Neural cell (in vitro differentiated cells): ENCODE data around the gene PLAAT4. TPM values are rescaled to one million over a fixed set of nuclear protein-coding genes. Genes with fewer than 3 reads are reported as not detected.

Experiments
- H2AFZ ChIP-seq: fragments of 200-600, 300-800 bp; sonication (generic), shearing (Covaris generic); 2 replicates; pipeline ENCODE4 v1.6.0; 2014; ENCODE audit warnings: low read depth, mild to moderate bottlenecking, antibody characterized with exemption, low read length, moderate library complexity
- H3F3A ChIP-seq: fragments of 200-600 bp; shearing (Covaris generic); 2 replicates; pipeline ENCODE4 v1.6.1; 2016; ENCODE audit warnings: mild to moderate bottlenecking, moderate library complexity, mixed read lengths, antibody characterized with exemption, low read length; ENCODE audit not compliant: insufficient read depth, poor library complexity, severe bottlenecking
- H3K27ac ChIP-seq: fragments of 200-600, 300-800 bp; sonication (generic), shearing (Covaris generic); 2 replicates; pipeline ENCODE4 v1.5.1; 2014; ENCODE audit warnings: mild to moderate bottlenecking, low read length, moderate library complexity
- H3K27me3 ChIP-seq: fragments of 300-800, 200-600 bp; sonication (generic), shearing (Covaris generic); 2 replicates; pipeline ENCODE4 v1.6.0; 2014; ENCODE audit warnings: mild to moderate bottlenecking, low read depth, low read length, moderate library complexity; ENCODE audit not compliant: insufficient read depth
- H3K36me3 ChIP-seq: fragments of 300-800, 200-600 bp; sonication (generic), shearing (Covaris generic); 2 replicates; pipeline ENCODE4 v1.5.1; 2014; ENCODE audit warnings: mild to moderate bottlenecking, antibody characterized with exemption, low read length, moderate library complexity; ENCODE audit not compliant: insufficient read depth
- H3K4me2 ChIP-seq: fragments of 300-800, 200-600 bp; sonication (generic), shearing (Covaris generic); 2 replicates; pipeline ENCODE4 v1.6.0; 2014; ENCODE audit warnings: mild to moderate bottlenecking, low read length
- H3K4me3 ChIP-seq: fragments of 300-800, 200-600 bp; sonication (generic), shearing (Covaris generic); 2 replicates; pipeline ENCODE4 v1.5.1; 2014; ENCODE audit warnings: mild to moderate bottlenecking, low read length, moderate library complexity
- H3K79me2 ChIP-seq: fragments of 200-600 bp; shearing (Covaris generic); replicated peaks from 2 replicates; pipeline ENCODE4 v1.6.0; 2014; ENCODE audit warnings: mild to moderate bottlenecking, low read length, moderate library complexity; ENCODE audit not compliant: insufficient read depth
- H3K9ac ChIP-seq: fragments of 300-800, 200-600 bp; sonication (generic), shearing (Covaris generic); 2 replicates; pipeline ENCODE4 v1.6.1; 2016; ENCODE audit warnings: mild to moderate bottlenecking, low read length, mixed read lengths
- H3K9me2 ChIP-seq: fragments of 200-600 bp; shearing (Covaris generic); 2 replicates; pipeline ENCODE4 v1.6.1; 2016; ENCODE audit warnings: mild to moderate bottlenecking, low read length, mixed read lengths; ENCODE audit not compliant: insufficient read depth
- H3K9me3 ChIP-seq: fragments of 200-600, 300-800 bp; sonication (generic), shearing (Covaris generic); 2 replicates; pipeline ENCODE4 v1.6.1; 2016; ENCODE audit warnings: mild to moderate bottlenecking, mixed run types, low read length, moderate library complexity, mixed read lengths
- H4K20me1 ChIP-seq: fragments of 200-600 bp; shearing (Covaris generic); 2 replicates; pipeline ENCODE4 v1.6.1; 2016; ENCODE audit warnings: mild to moderate bottlenecking, mixed run types; ENCODE audit not compliant: insufficient read depth
- CTCF ChIP-seq: fragments of 450-650 bp; IDR thresholded peaks from 2 replicates; pipeline ENCODE4 v1.5.1; 2014; ENCODE audit warnings: antibody characterized with exemption, mild to moderate bottlenecking, moderate library complexity; ENCODE audit not compliant: poor library complexity, severe bottlenecking
- EP300 ChIP-seq: fragments of 450-650 bp; conservative IDR thresholded peaks from 2 replicates; pipeline ENCODE4 v1.6.1; 2014; ENCODE audit warnings: antibody characterized with exemption, mild to moderate bottlenecking, moderate library complexity; ENCODE audit not compliant: poor library complexity, severe bottlenecking
- EZH2 ChIP-seq: fragments of 200-600, 300-800 bp; shearing (Covaris generic), sonication (generic); IDR thresholded peaks from 2 replicates; pipeline ENCODE4 v1.6.1; 2014; ENCODE audit warnings: antibody characterized with exemption, low read length, borderline replicate concordance, mild to moderate bottlenecking; ENCODE audit not compliant: insufficient read depth, poor library complexity, severe bottlenecking
- MXI1 ChIP-seq: fragments of 450-650 bp; conservative IDR thresholded peaks from 2 replicates; pipeline ENCODE4 v1.6.1; 2014; ENCODE audit warnings: antibody characterized with exemption, mild to moderate bottlenecking; ENCODE audit not compliant: poor library complexity, severe bottlenecking
- POLR2AphosphoS5 ChIP-seq: IDR thresholded peaks from 2 replicates; pipeline ENCODE4 v1.6.1; 2012
- RAD21 ChIP-seq: fragments of 450-650 bp; conservative IDR thresholded peaks from 2 replicates; pipeline ENCODE4 v1.6.1; 2014; ENCODE audit warnings: antibody characterized with exemption, mild to moderate bottlenecking, moderate library complexity
- REST ChIP-seq: IDR thresholded peaks from 2 replicates; pipeline ENCODE4 v1.6.1; 2012; ENCODE audit warnings: borderline replicate concordance
- SMC3 ChIP-seq: fragments of 450-650 bp; conservative IDR thresholded peaks from 2 replicates; pipeline ENCODE4 v1.6.1; 2014; ENCODE audit warnings: antibody characterized with exemption, mild to moderate bottlenecking, moderate library complexity; ENCODE audit not compliant: poor library complexity
- TAF1 ChIP-seq: IDR thresholded peaks from 2 replicates; pipeline ENCODE4 v1.6.1; 2012; ENCODE audit warnings: low read depth
- polyA plus RNA-seq: library from polyadenylated mRNA; depleted of rRNA; stranded (reverse); fragments of >200 nt; gene quantifications from 2 replicates; pipeline ENCODE4 v1.2.3, GENCODE V29; 2014

Gene PLAAT4
- polyA plus RNA-seq, 1 donor from 2014 or later = not detected

- Histone ChIP-seq H3K27ac (no peak overlapping the region), H3K27me3 (no peaks in the 10 kb centered on the region)
These were observed 19.5 kb upstream of the PLAAT4 start for GRCh38 chr11:63517156-63517555.

GRCh38 chr11:63518548-63518947 lies 18.1 kb upstream of the PLAAT4 start:
- Histone ChIP-seq H3K36me3 (no peaks in the 10 kb centered on the region), H3K9ac (no peak overlapping the region), H2AFZ (no peak overlapping the region), H4K20me1 (no peaks in the 10 kb centered on the region), H3K27me3 (no peaks in the 10 kb centered on the region), H3K4me3 (no peak overlapping the region), H3F3A (no peaks in the 10 kb centered on the region), H3K79me2 (no peaks in the 10 kb centered on the region), H3K9me2 (no peaks in the 10 kb centered on the region), H3K4me2 (no peak overlapping the region), H3K9me3 (no peaks in the 10 kb centered on the region), H3K27ac (no peak overlapping the region)
- no peak for TF ChIP-seq POLR2AphosphoS5
- TF ChIP-seq CTCF = no peak
- no peak for TF ChIP-seq TAF1
- no peak for TF ChIP-seq RAD21
- TF ChIP-seq REST = no peak
- no peak for TF ChIP-seq SMC3

More at GRCh38 chr11:63517156-63517555, 19.5 kb upstream of the PLAAT4 start:
- Histone ChIP-seq H3K36me3 (no peaks in the 10 kb centered on the region), H3K79me2 (no peaks in the 10 kb centered on the region), H2AFZ (no peak overlapping the region), H3K9ac (no peak overlapping the region), H3K9me2 (no peaks in the 10 kb centered on the region), H3K4me3 (no peak overlapping the region), H3K9me3 (no peaks in the 10 kb centered on the region), H4K20me1 (no peaks in the 10 kb centered on the region), H3F3A (no peaks in the 10 kb centered on the region), H3K4me2 (no peak overlapping the region)
- TF ChIP-seq EP300 (no peak), POLR2AphosphoS5 (no peak), MXI1 (no peak)

GRCh38 chr11:63520606-63521170 lies 15.9 kb upstream of the PLAAT4 start:
- H3K9me3 ChIP-seq = no peaks in the 10 kb centered on the region
- TF ChIP-seq CTCF (no peak), RAD21 (no peak), MXI1 (no peak), SMC3 (no peak), REST (no peak), TAF1 (no peak), EP300 (no peak), EZH2 (no peak), POLR2AphosphoS5 (no peak)
- no peaks in the 10 kb centered on the region for H4K20me1 ChIP-seq
- no peak overlapping the region for H3K27ac ChIP-seq
- H3K79me2 ChIP-seq = no peaks in the 10 kb centered on the region
- no peak overlapping the region for H3K4me2 ChIP-seq
- no peaks in the 10 kb centered on the region for H3K27me3 ChIP-seq
- H3F3A ChIP-seq = no peaks in the 10 kb centered on the region
- no peak overlapping the region for H2AFZ ChIP-seq
- no peak overlapping the region for H3K9ac ChIP-seq
- no peaks in the 10 kb centered on the region for H3K9me2 ChIP-seq
- no peaks in the 10 kb centered on the region for H3K36me3 ChIP-seq
- H3K4me3 ChIP-seq = no peak overlapping the region
